Astrocyte (in vitro differentiated cells and primary cell): Measurements from ENCODE around the gene AKAP4. TPM values are rescaled to one million over a fixed set of nuclear protein-coding genes. Genes with fewer than 3 reads are reported as not detected.

Experiments
- DNase-seq: peaks from one replicate; pipeline ENCODE4 v3.0.0-alpha.2; 2010; ENCODE audit warnings: low read depth
- FAIRE-seq: peaks from 2 replicates; lab custom pipeline; 2011; peaks lifted over from hg19 to GRCh38; lab: Jason Lieb, UNC
- H2AFZ ChIP-seq: 2 replicates; pipeline ENCODE4 v1.6.0; 2012; ENCODE audit warnings: low read depth, low read length, inconsistent platforms
- H3K27ac ChIP-seq: 2 replicates; pipeline ENCODE4 v1.5.1; 2011; ENCODE audit warnings: low read depth, low read length, inconsistent platforms
- H3K27me3 ChIP-seq: 2 replicates; pipeline ENCODE4 v1.6.0; 2011; ENCODE audit warnings: low read length, inconsistent platforms; ENCODE audit not compliant: insufficient read depth
- H3K36me3 ChIP-seq: 2 replicates; pipeline ENCODE4 v1.5.1; 2011; ENCODE audit warnings: low read length, inconsistent platforms; ENCODE audit not compliant: insufficient read depth
- H3K4me1 ChIP-seq: 2 replicates; pipeline ENCODE4 v1.5.1; 2011; ENCODE audit warnings: low read length, inconsistent platforms; ENCODE audit not compliant: insufficient read depth
- H3K4me2 ChIP-seq: 2 replicates; pipeline ENCODE4 v1.6.0; 2012; ENCODE audit warnings: low read length, inconsistent platforms
- H3K4me3 ChIP-seq: 2 replicates; pipeline ENCODE4 v1.5.1; 2011; ENCODE audit warnings: low read depth, mild to moderate bottlenecking, low read length, inconsistent platforms; ENCODE audit not compliant: insufficient read depth
- H3K79me2 ChIP-seq: 2 replicates; pipeline ENCODE4 v1.6.0; 2012; ENCODE audit warnings: mild to moderate bottlenecking, low read length, inconsistent platforms; ENCODE audit not compliant: insufficient read depth
- H3K9ac ChIP-seq: 2 replicates; pipeline ENCODE4 v1.6.0; 2012; ENCODE audit warnings: mild to moderate bottlenecking, low read length, inconsistent platforms
- H3K9me3 ChIP-seq: 2 replicates; pipeline ENCODE4 v1.5.1; 2012; ENCODE audit warnings: low read depth, mild to moderate bottlenecking, low read length, inconsistent platforms; ENCODE audit not compliant: insufficient read depth
- H4K20me1 ChIP-seq: 2 replicates; pipeline ENCODE4 v1.6.0; 2012; ENCODE audit warnings: low read length, inconsistent platforms; ENCODE audit not compliant: insufficient read depth
- H3K27ac Mint-ChIP-seq: one replicate; pipeline ENCODE4 v1.8.0; 2021; ENCODE audit warnings: mild to moderate bottlenecking, mixed read lengths; ENCODE audit not compliant: unreplicated experiment
- H3K27me3 Mint-ChIP-seq: one replicate; pipeline ENCODE4 v1.8.0; 2021; ENCODE audit warnings: low read depth, mixed read lengths; ENCODE audit not compliant: unreplicated experiment
- H3K36me3 Mint-ChIP-seq: one replicate; pipeline ENCODE4 v1.8.0; 2021; ENCODE audit warnings: low read depth, mixed read lengths; ENCODE audit not compliant: unreplicated experiment
- H3K4me1 Mint-ChIP-seq: one replicate; pipeline ENCODE4 v1.8.0; 2021; ENCODE audit warnings: low read depth, mixed read lengths; ENCODE audit not compliant: unreplicated experiment
- H3K4me3 Mint-ChIP-seq: one replicate; pipeline ENCODE4 v1.8.0; 2021; ENCODE audit warnings: mild to moderate bottlenecking, moderate library complexity, mixed read lengths; ENCODE audit not compliant: unreplicated experiment
- H3K9me3 Mint-ChIP-seq: one replicate; pipeline ENCODE4 v1.8.0; 2021; ENCODE audit warnings: mild to moderate bottlenecking, mixed read lengths; ENCODE audit not compliant: unreplicated experiment
- CTCF ChIP-seq: IDR thresholded peaks from 2 replicates; pipeline ENCODE4 v1.5.1; 2011; ENCODE audit warnings: low read depth, mild to moderate bottlenecking, inconsistent platforms, low read length, moderate library complexity; ENCODE audit not compliant: insufficient read depth
- EZH2 ChIP-seq: IDR thresholded peaks from 2 replicates; pipeline ENCODE4 v1.6.1; 2012; ENCODE audit warnings: mild to moderate bottlenecking, low read length, inconsistent platforms; ENCODE audit not compliant: insufficient read depth
- total RNA-seq: library from RNA; stranded (reverse); gene quantifications from 2 replicates; pipeline ENCODE4 v1.2.1, GENCODE V29; 2021

The AKAP4 gene
- total RNA-seq, 1 donor from 2014 or later = not detected

GRCh38 chrX:50167366-50167765, 33.4 kb downstream of the AKAP4 start:
- no peaks in the 10 kb centered on the region for H3K9me3 ChIP-seq
- no peak overlapping the region for H3K4me3 ChIP-seq
- H2AFZ ChIP-seq = no peak overlapping the region
- Mint-ChIP-seq H3K27ac (no peak overlapping the region), H3K27me3 (peaks cover 2% of the 10 kb centered on the region), H3K4me3 (no peak overlapping the region), H3K4me1 (no peaks in the 10 kb centered on the region), H3K36me3 (no peaks in the 10 kb centered on the region), H3K9me3 (peaks cover 2% of the 10 kb centered on the region)
- H3K27ac ChIP-seq = no peak overlapping the region
- FAIRE-seq (no peak), DNase-seq (no peak)
- TF ChIP-seq EZH2 (no peak), CTCF (no peak)
- no peaks in the 10 kb centered on the region for H3K27me3 ChIP-seq
- H3K4me2 ChIP-seq = no peak overlapping the region
- H3K36me3 ChIP-seq = no peaks in the 10 kb centered on the region
- no peaks in the 10 kb centered on the region for H3K79me2 ChIP-seq
- no peaks in the 10 kb centered on the region for H3K4me1 ChIP-seq
- H3K9ac ChIP-seq = no peak overlapping the region
- H4K20me1 ChIP-seq = no peaks in the 10 kb centered on the region

- FAIRE-seq (no peak), DNase-seq (no peak)
- H4K20me1 ChIP-seq = no peaks in the 10 kb centered on the region
- H3K4me1 ChIP-seq = no peaks in the 10 kb centered on the region
- no peak overlapping the region for H3K4me3 Mint-ChIP-seq
- no peak overlapping the region for H3K27ac Mint-ChIP-seq
- H3K36me3 Mint-ChIP-seq = no peaks in the 10 kb centered on the region
- H3K27me3 ChIP-seq = no peaks in the 10 kb centered on the region
- no peaks in the 10 kb centered on the region for H3K9me3 ChIP-seq
- no peak overlapping the region for H3K4me2 ChIP-seq
- no peaks in the 10 kb centered on the region for H3K4me1 Mint-ChIP-seq
- TF ChIP-seq EZH2 = no peak
- no peak for TF ChIP-seq CTCF
- no peaks in the 10 kb centered on the region for H3K36me3 ChIP-seq
- no peak overlapping the region for H3K9ac ChIP-seq
- no peak overlapping the region for H3K4me3 ChIP-seq
- H3K27ac ChIP-seq = no peak overlapping the region
- H3K79me2 ChIP-seq = no peaks in the 10 kb centered on the region
- peaks cover 2% of the 10 kb centered on the region for H3K27me3 Mint-ChIP-seq
- H2AFZ ChIP-seq = no peak overlapping the region
- no peaks in the 10 kb centered on the region for H3K9me3 Mint-ChIP-seq
Observed at GRCh38 chrX:50165727-50166126, 35.1 kb downstream of the AKAP4 start.

- H3K4me3 Mint-ChIP-seq = no peak overlapping the region
- H3K27me3 ChIP-seq = no peaks in the 10 kb centered on the region
- H3K9ac ChIP-seq = no peak overlapping the region
- no peaks in the 10 kb centered on the region for H4K20me1 ChIP-seq
- no peak overlapping the region for H3K4me3 ChIP-seq
- no peaks in the 10 kb centered on the region for H3K79me2 ChIP-seq
- no peak overlapping the region for H3K27ac Mint-ChIP-seq
- H3K36me3 ChIP-seq = no peaks in the 10 kb centered on the region
- H2AFZ ChIP-seq = no peak overlapping the region
- no peak overlapping the region for H3K4me2 ChIP-seq
- peaks cover 3% of the 10 kb centered on the region for H3K9me3 Mint-ChIP-seq
- FAIRE-seq (no peak), DNase-seq (no peak)
- H3K27me3 Mint-ChIP-seq = peaks cover 2% of the 10 kb centered on the region
- H3K4me1 ChIP-seq = no peaks in the 10 kb centered on the region
- no peak overlapping the region for H3K27ac ChIP-seq
- no peaks in the 10 kb centered on the region for H3K36me3 Mint-ChIP-seq
- TF ChIP-seq CTCF (no peak), EZH2 (no peak)
- H3K9me3 ChIP-seq = no peaks in the 10 kb centered on the region
- H3K4me1 Mint-ChIP-seq = no peaks in the 10 kb centered on the region
Observed at GRCh38 chrX:50161127-50161526, 39.7 kb downstream of the AKAP4 start.
